Neural progenitor cell (in vitro differentiated cells): ENCODE data around the gene RNF10. TPM values are rescaled to one million over a fixed set of nuclear protein-coding genes. Genes with fewer than 3 reads are reported as not detected.

Source experiments
- DNase-seq: peaks from one replicate; pipeline ENCODE4 v3.0.0-alpha.2; 2016; ENCODE audit warnings: low spot score
- H2AFZ ChIP-seq: fragments of 200-600 bp; sonication (generic); replicated peaks from 2 replicates; pipeline ENCODE4 v1.6.1; 2016; ENCODE audit warnings: antibody characterized with exemption
- H3F3A ChIP-seq: fragments of 200-600 bp; sonication (generic); 2 replicates; pipeline ENCODE4 v1.6.1; 2016; ENCODE audit warnings: antibody characterized with exemption, low read depth
- H3K27ac ChIP-seq: fragments of 200-600 bp; sonication (generic); 2 replicates; pipeline ENCODE4 v1.5.1; 2016; ENCODE audit warnings: mild to moderate bottlenecking
- H3K27me3 ChIP-seq: fragments of 200-600 bp; sonication (generic); 2 replicates; pipeline ENCODE4 v1.6.1; 2016; ENCODE audit warnings: mild to moderate bottlenecking, moderate library complexity
- H3K36me3 ChIP-seq: fragments of 200-600 bp; sonication (generic); 2 replicates; pipeline ENCODE4 v1.5.1; 2016
- H3K4me1 ChIP-seq: fragments of 200-600 bp; sonication (generic); 2 replicates; pipeline ENCODE4 v1.6.1; 2016; ENCODE audit warnings: mixed run types
- H3K4me2 ChIP-seq: fragments of 200-600 bp; sonication (generic); 2 replicates; pipeline ENCODE4 v1.6.1; 2016
- H3K4me3 ChIP-seq: fragments of 200-600 bp; sonication (generic); 2 replicates; pipeline ENCODE4 v1.5.1; 2016
- H3K79me2 ChIP-seq: fragments of 200-600 bp; sonication (generic); 2 replicates; pipeline ENCODE4 v1.6.1; 2016; ENCODE audit warnings: low read depth
- H3K9ac ChIP-seq: fragments of 200-600 bp; sonication (generic); 2 replicates; pipeline ENCODE4 v1.6.1; 2016
- H3K9me3 ChIP-seq: fragments of 200-600 bp; sonication (generic); 2 replicates; pipeline ENCODE4 v1.5.1; 2016; ENCODE audit warnings: low read depth
- H4K20me1 ChIP-seq: fragments of 200-600 bp; sonication (generic); 2 replicates; pipeline ENCODE4 v1.6.1; 2016; ENCODE audit warnings: low read depth
- H3K27ac Mint-ChIP-seq: 3 replicates; pipeline ENCODE4 v1.8.0; 2021; ENCODE audit warnings: mixed read lengths
- H3K27me3 Mint-ChIP-seq: 2 replicates; pipeline ENCODE4 v1.8.0; 2022; ENCODE audit warnings: low read depth, mild to moderate bottlenecking, inconsistent platforms, moderate library complexity, mixed read lengths; ENCODE audit not compliant: insufficient read depth
- H3K36me3 Mint-ChIP-seq: 3 replicates; pipeline ENCODE4 v1.8.0; 2021; ENCODE audit warnings: mixed read lengths
- H3K4me1 Mint-ChIP-seq: 3 replicates; pipeline ENCODE4 v1.8.0; 2021; ENCODE audit warnings: mixed read lengths
- H3K4me3 Mint-ChIP-seq: 3 replicates; pipeline ENCODE4 v1.8.0; 2021; ENCODE audit warnings: mild to moderate bottlenecking, moderate library complexity, mixed read lengths
- H3K9me3 Mint-ChIP-seq: 3 replicates; pipeline ENCODE4 v1.8.0; 2020; ENCODE audit warnings: mixed read lengths
- EZH2 ChIP-seq: fragments of 200-600 bp; sonication (generic); IDR thresholded peaks from 2 replicates; pipeline ENCODE4 v1.6.1; 2017; ENCODE audit warnings: antibody characterized with exemption, mild to moderate bottlenecking, moderate library complexity
- EZH2phosphoT487 ChIP-seq: fragments of 200-600 bp; sonication (generic); IDR thresholded peaks from 2 replicates; pipeline ENCODE4 v1.6.1; 2017; ENCODE audit warnings: antibody characterized with exemption
- total RNA-seq: library from RNA; depleted of rRNA; stranded (reverse); fragments of >200 nt; gene quantifications from 2 replicates; pipeline ENCODE4 v1.2.3, GENCODE V29; 2015; ENCODE audit warnings: low replicate concordance
- TF ChIP-seq, protein P1 (sequence below): fragments of 200-600 bp; sonication (generic); IDR thresholded peaks from 2 replicates; pipeline ENCODE4 v1.5.1; 2017; ENCODE audit warnings: antibody characterized with exemption, mild to moderate bottlenecking

The RNF10 gene
- total RNA-seq, 1 donor from 2014 or later, result 131 TPM

- no peak for DNase-seq
- Histone ChIP-seq H3K36me3 (no peaks in the 10 kb centered on the region), H3K4me1 (no peaks in the 10 kb centered on the region), H2AFZ (no peak overlapping the region), H3K9ac (no peak overlapping the region), H3K27ac (no peak overlapping the region), H3F3A (no peaks in the 10 kb centered on the region), H3K27me3 (no peaks in the 10 kb centered on the region), H3K9me3 (no peaks in the 10 kb centered on the region), H3K79me2 (no peaks in the 10 kb centered on the region), H4K20me1 (no peaks in the 10 kb centered on the region), H3K4me3 (no peak overlapping the region), H3K4me2 (no peak overlapping the region)
- TF ChIP-seq, protein P1, sequence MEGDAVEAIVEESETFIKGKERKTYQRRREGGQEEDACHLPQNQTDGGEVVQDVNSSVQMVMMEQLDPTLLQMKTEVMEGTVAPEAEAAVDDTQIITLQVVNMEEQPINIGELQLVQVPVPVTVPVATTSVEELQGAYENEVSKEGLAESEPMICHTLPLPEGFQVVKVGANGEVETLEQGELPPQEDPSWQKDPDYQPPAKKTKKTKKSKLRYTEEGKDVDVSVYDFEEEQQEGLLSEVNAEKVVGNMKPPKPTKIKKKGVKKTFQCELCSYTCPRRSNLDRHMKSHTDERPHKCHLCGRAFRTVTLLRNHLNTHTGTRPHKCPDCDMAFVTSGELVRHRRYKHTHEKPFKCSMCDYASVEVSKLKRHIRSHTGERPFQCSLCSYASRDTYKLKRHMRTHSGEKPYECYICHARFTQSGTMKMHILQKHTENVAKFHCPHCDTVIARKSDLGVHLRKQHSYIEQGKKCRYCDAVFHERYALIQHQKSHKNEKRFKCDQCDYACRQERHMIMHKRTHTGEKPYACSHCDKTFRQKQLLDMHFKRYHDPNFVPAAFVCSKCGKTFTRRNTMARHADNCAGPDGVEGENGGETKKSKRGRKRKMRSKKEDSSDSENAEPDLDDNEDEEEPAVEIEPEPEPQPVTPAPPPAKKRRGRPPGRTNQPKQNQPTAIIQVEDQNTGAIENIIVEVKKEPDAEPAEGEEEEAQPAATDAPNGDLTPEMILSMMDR, result no peak
- TF ChIP-seq EZH2, result no peak
- TF ChIP-seq EZH2phosphoT487, result no peak
- Mint-ChIP-seq H3K36me3 (peaks cover 16% of the 10 kb centered on the region), H3K27ac (no peak overlapping the region), H3K9me3 (no peaks in the 10 kb centered on the region), H3K27me3 (peaks cover 3% of the 10 kb centered on the region), H3K4me1 (peaks cover 8% of the 10 kb centered on the region), H3K4me3 (no peak overlapping the region)
Measured at GRCh38 chr12:120488057-120488640, 46.0 kb upstream of the RNF10 start.

DNA sequence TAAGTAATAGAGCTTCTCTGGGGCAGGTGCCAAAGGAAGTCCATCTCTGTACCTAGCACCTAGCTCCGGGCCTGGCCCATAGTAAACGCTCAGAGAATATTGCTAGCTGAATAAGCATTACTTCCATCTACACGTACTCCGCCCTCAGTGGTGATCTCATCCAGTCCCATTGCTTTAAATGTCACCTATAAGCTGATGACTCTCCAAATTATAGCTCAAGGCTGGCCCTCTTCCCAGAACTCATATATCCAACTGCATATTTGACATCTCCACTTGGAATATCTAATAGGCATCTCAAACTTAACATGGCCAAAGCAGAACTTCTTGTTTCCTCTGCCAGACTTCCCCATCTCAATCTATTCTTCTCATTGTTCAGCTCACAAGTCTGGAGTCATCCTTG, 45.1 kb upstream of the RNF10 start:
- no peak overlapping the region for H3K4me3 Mint-ChIP-seq
- H3K79me2 ChIP-seq, result peaks cover 1% of the 10 kb centered on the region
- H4K20me1 ChIP-seq, result no peaks in the 10 kb centered on the region
- no peak overlapping the region for H2AFZ ChIP-seq
- DNase-seq, result no peak
- no peaks in the 10 kb centered on the region for H3K27me3 ChIP-seq
- no peaks in the 10 kb centered on the region for H3F3A ChIP-seq
- H3K9ac ChIP-seq, result no peak overlapping the region
- no peaks in the 10 kb centered on the region for H3K9me3 Mint-ChIP-seq
- no peak overlapping the region for H3K27ac Mint-ChIP-seq
- H3K27ac ChIP-seq, result no peak overlapping the region
- H3K4me2 ChIP-seq, result no peak overlapping the region
- H3K4me3 ChIP-seq, result no peak overlapping the region
- TF ChIP-seq EZH2phosphoT487, result no peak
- TF ChIP-seq, protein P1, result no peak
- TF ChIP-seq EZH2, result no peak
- H3K36me3 ChIP-seq, result no peaks in the 10 kb centered on the region
- H3K27me3 Mint-ChIP-seq, result peaks cover under 1% of the 10 kb centered on the region
- H3K4me1 Mint-ChIP-seq, result peaks cover 8% of the 10 kb centered on the region
- no peaks in the 10 kb centered on the region for H3K4me1 ChIP-seq
- no peaks in the 10 kb centered on the region for H3K9me3 ChIP-seq
- H3K36me3 Mint-ChIP-seq, result peaks cover 16% of the 10 kb centered on the region

DNA sequence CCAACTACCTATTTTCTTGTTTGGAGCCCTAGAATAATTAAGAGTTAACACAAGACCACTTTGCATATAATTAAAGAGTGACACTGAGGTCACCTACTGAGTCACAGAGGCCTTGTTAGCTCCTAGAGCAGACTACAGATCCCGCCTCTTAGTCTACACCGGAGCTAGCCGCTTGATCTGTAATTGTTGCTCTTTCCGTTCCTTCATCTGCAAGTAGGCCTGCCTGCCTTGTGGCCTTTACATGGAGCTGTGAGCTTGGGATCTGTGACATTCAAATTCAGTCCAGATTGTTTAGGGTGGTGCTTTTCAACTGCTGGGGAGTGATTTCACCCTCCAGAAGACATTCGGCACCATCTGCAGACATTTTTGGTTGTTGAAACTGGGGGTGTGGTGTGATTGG, 43.8 kb upstream of the RNF10 start:
- H3K4me1 ChIP-seq, result no peaks in the 10 kb centered on the region
- H4K20me1 ChIP-seq, result no peaks in the 10 kb centered on the region
- H3K79me2 ChIP-seq, result peaks cover 6% of the 10 kb centered on the region
- no peaks in the 10 kb centered on the region for H3K9me3 ChIP-seq
- TF ChIP-seq, protein P1, result no peak
- TF ChIP-seq EZH2phosphoT487 (no peak), EZH2 (no peak)
- peaks cover 10% of the 10 kb centered on the region for H3F3A ChIP-seq
- no peak for DNase-seq
- Mint-ChIP-seq H3K9me3 (no peaks in the 10 kb centered on the region), H3K4me3 (no peak overlapping the region), H3K27ac (peak overlapping the region; percentile 12), H3K36me3 (peaks cover 16% of the 10 kb centered on the region), H3K4me1 (peaks cover 17% of the 10 kb centered on the region), H3K27me3 (no peaks in the 10 kb centered on the region)
- H3K36me3 ChIP-seq, result no peaks in the 10 kb centered on the region
- H3K9ac ChIP-seq, result no peak overlapping the region
- no peaks in the 10 kb centered on the region for H3K27me3 ChIP-seq
- no peak overlapping the region for H3K4me3 ChIP-seq
- H2AFZ ChIP-seq, result no peak overlapping the region
- no peak overlapping the region for H3K27ac ChIP-seq
- no peak overlapping the region for H3K4me2 ChIP-seq
